Measurements from ENCODE around the gene LRIG1.
A peak's percentile ranks its signal among the peaks of the same experiment; 100 is the strongest.

LRIG1 gene

GRCh38 chr3:66476852-66477381 lies 23.9 kb downstream of the LRIG1 start:
- Mint-ChIP-seq H3K4me3 (no peak overlapping the region), H3K27ac (no peak overlapping the region), H3K27me3 (ENCODE audit: low read depth) (no peaks in the 10 kb centered on the region), H3K36me3 (ENCODE audit: low read depth) (peaks cover 21% of the 10 kb centered on the region), H3K9me3 (peaks cover 14% of the 10 kb centered on the region), H3K4me1 (ENCODE audit: low read depth) (peaks cover 54% of the 10 kb centered on the region)
- no peak for DNase-seq (ENCODE audit: low spot score)

DNA sequence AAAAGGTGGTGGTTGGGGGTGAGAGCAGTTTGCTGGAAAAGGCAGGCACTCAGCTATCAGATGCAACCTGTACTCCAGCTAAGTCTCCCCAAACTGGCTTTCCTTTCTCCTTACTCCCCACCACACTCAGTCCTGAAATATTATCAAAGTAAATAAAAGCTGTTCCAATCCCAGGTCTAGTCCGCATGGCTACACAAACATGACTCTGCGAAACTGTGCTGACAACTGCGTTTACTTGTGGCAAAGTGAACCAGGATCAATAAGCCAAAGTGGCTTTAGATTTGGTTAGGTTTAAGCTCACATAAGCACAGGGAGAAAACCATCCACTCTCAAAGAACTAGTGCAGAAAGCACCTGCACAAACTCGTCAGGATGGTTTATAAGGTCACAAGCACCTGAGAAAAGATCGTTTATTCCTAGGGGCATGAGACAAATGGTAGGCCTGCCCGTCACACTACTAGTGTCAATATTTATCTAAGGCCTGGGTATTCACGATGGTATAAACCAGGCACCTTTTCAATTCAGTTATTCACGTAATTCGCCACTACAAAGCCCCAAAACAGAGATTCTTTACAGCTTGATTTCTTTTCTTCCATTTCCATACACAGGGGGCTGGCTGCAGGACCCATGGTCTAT lies 25.3 kb downstream of the LRIG1 start:
- peaks cover 12% of the 10 kb centered on the region for H3K9me3 Mint-ChIP-seq
- DNase-seq (ENCODE audit: low spot score) = no peak
- no peaks in the 10 kb centered on the region for H3K27me3 Mint-ChIP-seq (ENCODE audit: low read depth)
- H3K4me1 Mint-ChIP-seq (ENCODE audit: low read depth) = peaks cover 46% of the 10 kb centered on the region
- peaks cover 20% of the 10 kb centered on the region for H3K36me3 Mint-ChIP-seq (ENCODE audit: low read depth)
- H3K27ac Mint-ChIP-seq = no peak overlapping the region
- H3K4me3 Mint-ChIP-seq = no peak overlapping the region

DNA sequence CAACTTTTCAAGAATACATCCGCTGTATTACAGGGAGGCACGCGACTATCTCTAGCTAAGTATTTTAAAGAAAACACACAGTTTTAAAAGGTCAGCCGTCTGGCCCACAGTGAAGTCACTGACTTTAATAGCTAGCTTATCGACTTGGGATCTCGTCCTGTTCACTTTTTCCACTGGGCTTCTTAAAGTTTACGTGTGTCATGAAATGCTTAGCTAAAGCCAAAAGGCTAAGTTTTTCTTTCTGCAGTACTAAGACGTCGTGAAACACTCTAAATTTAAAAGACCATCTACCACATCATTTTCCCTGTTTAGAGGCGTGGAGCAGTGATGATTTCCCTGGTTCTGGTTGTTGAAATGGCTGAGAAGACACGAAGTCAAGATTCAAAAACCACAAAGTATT lies 27.1 kb downstream of the LRIG1 start:
- DNase-seq (ENCODE audit: low spot score) = peak; percentile 71
- Mint-ChIP-seq H3K9me3 (no peaks in the 10 kb centered on the region), H3K27me3 (ENCODE audit: low read depth) (no peaks in the 10 kb centered on the region), H3K4me3 (peak overlapping the region; percentile 80), H3K4me1 (ENCODE audit: low read depth) (peaks cover 45% of the 10 kb centered on the region), H3K36me3 (ENCODE audit: low read depth) (peaks cover 13% of the 10 kb centered on the region), H3K27ac (peak overlapping the region; percentile 93)

GRCh38 chr3:66473181-66473580 lies 27.6 kb downstream of the LRIG1 start:
- Mint-ChIP-seq H3K27me3 (ENCODE audit: low read depth) (no peaks in the 10 kb centered on the region), H3K4me3 (peak overlapping the region; percentile 80), H3K9me3 (no peaks in the 10 kb centered on the region), H3K27ac (peak overlapping the region; percentile 93), H3K4me1 (ENCODE audit: low read depth) (peaks cover 46% of the 10 kb centered on the region), H3K36me3 (ENCODE audit: low read depth) (peaks cover 16% of the 10 kb centered on the region)
- DNase-seq (ENCODE audit: low spot score) = no peak

DNA sequence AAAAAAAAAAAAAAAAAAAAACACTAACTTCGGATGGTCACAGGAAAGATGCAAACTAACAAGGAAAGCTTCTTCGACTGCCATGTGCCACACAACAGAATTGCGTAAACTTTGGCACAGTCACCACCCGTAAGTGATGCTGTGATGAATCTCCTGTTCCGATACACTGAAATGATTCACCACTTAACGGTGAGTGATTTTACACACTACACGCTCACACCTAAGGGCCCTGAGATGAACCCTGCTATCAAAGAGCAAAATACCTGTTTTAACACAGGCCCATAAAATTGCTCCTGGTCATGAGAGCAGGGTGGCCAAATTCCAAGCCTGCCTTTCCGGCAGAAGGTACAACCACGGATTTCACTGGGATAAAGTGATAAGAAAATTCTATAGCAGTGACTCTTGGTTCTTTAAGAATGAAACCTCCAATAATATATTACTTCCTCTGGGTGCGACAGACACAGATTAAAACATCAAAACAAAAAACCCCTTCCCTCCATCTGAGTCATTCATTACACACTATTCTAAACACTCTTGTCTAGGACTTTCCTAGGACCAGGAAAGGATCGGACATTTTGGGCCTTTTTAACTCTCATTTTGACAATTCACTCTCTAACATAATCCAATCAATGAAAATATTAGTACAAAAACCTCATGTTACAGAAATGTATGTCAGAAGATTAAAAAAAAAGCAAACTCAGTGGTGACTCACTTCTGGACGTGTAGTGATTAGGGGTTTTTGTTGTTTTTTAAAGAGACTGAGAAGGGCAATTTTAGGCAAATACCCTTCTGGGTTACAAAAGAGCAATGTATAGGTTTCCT lies 28.3 kb downstream of the LRIG1 start:
- H3K36me3 Mint-ChIP-seq (ENCODE audit: low read depth) = peaks cover 15% of the 10 kb centered on the region
- peaks cover 52% of the 10 kb centered on the region for H3K4me1 Mint-ChIP-seq (ENCODE audit: low read depth)
- peak overlapping the region; percentile 93 for H3K27ac Mint-ChIP-seq
- peak; percentile 75 for DNase-seq (ENCODE audit: low spot score)
- no peaks in the 10 kb centered on the region for H3K27me3 Mint-ChIP-seq (ENCODE audit: low read depth)
- H3K4me3 Mint-ChIP-seq = peak overlapping the region; percentile 80
- H3K9me3 Mint-ChIP-seq = no peaks in the 10 kb centered on the region

GRCh38 chr3:66470956-66471686 lies 29.7 kb downstream of the LRIG1 start:
- Mint-ChIP-seq H3K27ac (peak overlapping the region; percentile 58), H3K36me3 (ENCODE audit: low read depth) (peaks cover 15% of the 10 kb centered on the region), H3K9me3 (no peaks in the 10 kb centered on the region), H3K4me1 (ENCODE audit: low read depth) (peaks cover 59% of the 10 kb centered on the region), H3K27me3 (ENCODE audit: low read depth) (peaks cover 2% of the 10 kb centered on the region), H3K4me3 (peak overlapping the region; percentile 26)
- no peak for DNase-seq (ENCODE audit: low spot score)

DNA sequence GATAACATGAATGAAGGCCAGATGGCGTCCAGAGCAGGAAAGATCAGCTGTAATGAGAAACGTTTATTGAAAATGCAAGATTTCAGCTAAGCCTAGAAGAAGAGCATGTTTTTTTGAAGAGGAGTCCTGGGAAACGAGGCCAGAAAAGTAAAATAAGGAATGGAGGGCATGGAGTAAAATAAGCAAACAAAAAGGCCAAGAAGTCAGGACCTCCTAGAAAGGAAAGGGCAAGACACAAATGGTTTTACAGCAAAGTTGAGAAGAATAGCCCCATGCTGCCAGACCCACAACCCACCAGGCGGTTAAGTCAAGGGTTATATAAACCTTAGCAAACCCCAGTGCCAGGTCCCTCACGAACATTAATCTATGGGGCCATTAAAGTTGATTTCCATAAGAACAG lies 30.5 kb downstream of the LRIG1 start:
- Mint-ChIP-seq H3K9me3 (no peaks in the 10 kb centered on the region), H3K4me1 (ENCODE audit: low read depth) (peaks cover 63% of the 10 kb centered on the region), H3K27ac (no peak overlapping the region), H3K4me3 (no peak overlapping the region), H3K36me3 (ENCODE audit: low read depth) (peaks cover 15% of the 10 kb centered on the region), H3K27me3 (ENCODE audit: low read depth) (peaks cover 2% of the 10 kb centered on the region)
- DNase-seq (ENCODE audit: low spot score) = no peak

DNA sequence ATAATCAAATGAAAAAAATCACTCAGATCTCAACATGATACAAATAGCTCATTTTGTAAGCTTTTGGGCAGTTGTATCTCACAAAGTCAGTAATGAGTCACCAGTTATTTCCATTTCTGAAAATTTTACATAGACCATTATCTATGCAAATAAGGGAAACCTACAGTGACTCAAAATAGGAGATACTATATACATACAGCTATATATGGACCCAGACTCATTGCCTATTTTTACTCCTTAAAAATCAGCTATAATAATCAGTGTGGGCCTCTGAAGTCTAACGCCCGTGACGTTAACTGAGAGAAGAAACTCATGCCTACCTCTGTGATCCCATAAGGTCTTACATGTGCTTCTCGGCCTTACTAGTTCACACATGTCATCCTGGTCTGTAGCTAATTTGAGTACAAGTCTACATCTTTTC lies 31.6 kb downstream of the LRIG1 start:
- Mint-ChIP-seq H3K4me1 (ENCODE audit: low read depth) (peaks cover 63% of the 10 kb centered on the region), H3K27me3 (ENCODE audit: low read depth) (peaks cover 2% of the 10 kb centered on the region), H3K36me3 (ENCODE audit: low read depth) (peaks cover 15% of the 10 kb centered on the region), H3K9me3 (no peaks in the 10 kb centered on the region), H3K27ac (peak overlapping the region; percentile 78), H3K4me3 (peak overlapping the region; percentile 63)
- DNase-seq (ENCODE audit: low spot score) = peak; percentile 58

DNA sequence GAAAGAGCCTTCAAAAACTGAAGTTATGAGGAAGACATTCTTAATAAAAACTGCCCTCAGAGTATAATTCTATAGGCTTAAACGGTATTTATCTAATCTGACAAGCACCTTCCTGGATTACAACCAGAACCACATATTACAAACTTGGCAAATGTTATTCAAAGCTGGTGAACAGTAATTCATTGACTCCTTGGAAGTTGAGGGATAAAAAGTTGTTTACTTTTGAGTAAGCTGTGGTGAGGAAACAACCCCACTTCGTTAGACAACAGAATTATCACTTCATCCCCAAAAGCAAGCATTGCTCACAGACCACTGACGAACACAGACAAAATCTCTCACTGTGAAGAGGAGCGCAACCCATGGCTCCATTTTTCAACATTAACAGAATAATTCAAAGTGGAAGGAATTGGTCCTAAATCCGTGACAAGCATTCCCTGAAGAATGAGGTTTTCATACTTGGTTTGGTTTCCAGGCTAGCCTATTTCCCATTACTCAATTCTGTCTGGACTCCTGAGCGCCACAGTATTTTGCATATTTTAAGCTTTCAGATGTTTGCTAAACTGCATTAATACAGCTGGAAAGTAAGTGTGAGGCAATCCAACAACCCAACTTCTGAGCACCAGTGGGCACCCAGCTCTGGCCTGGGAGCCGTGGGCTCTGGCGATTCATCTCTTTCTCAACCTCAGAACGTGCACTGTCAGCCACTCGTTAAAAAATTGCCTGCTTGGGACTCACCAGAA lies 32.7 kb downstream of the LRIG1 start:
- H3K27ac Mint-ChIP-seq = peak overlapping the region; percentile 14
- peaks cover 15% of the 10 kb centered on the region for H3K36me3 Mint-ChIP-seq (ENCODE audit: low read depth)
- peak overlapping the region; percentile 63 for H3K4me3 Mint-ChIP-seq
- peaks cover 2% of the 10 kb centered on the region for H3K27me3 Mint-ChIP-seq (ENCODE audit: low read depth)
- DNase-seq (ENCODE audit: low spot score) = no peak
- no peaks in the 10 kb centered on the region for H3K9me3 Mint-ChIP-seq
- peaks cover 57% of the 10 kb centered on the region for H3K4me1 Mint-ChIP-seq (ENCODE audit: low read depth)

- DNase-seq (ENCODE audit: low spot score) = no peak
- H3K9me3 Mint-ChIP-seq = no peaks in the 10 kb centered on the region
- peaks cover 54% of the 10 kb centered on the region for H3K4me1 Mint-ChIP-seq (ENCODE audit: low read depth)
- peaks cover 2% of the 10 kb centered on the region for H3K27me3 Mint-ChIP-seq (ENCODE audit: low read depth)
- peak overlapping the region; percentile 14 for H3K27ac Mint-ChIP-seq
- peaks cover 19% of the 10 kb centered on the region for H3K36me3 Mint-ChIP-seq (ENCODE audit: low read depth)
- H3K4me3 Mint-ChIP-seq = no peak overlapping the region
These were observed 34.1 kb downstream of the LRIG1 start for GRCh38 chr3:66466606-66467270.

- no peak for DNase-seq (ENCODE audit: low spot score)
- H3K27me3 Mint-ChIP-seq (ENCODE audit: low read depth) = peaks cover 2% of the 10 kb centered on the region
- no peaks in the 10 kb centered on the region for H3K9me3 Mint-ChIP-seq
- peaks cover 48% of the 10 kb centered on the region for H3K4me1 Mint-ChIP-seq (ENCODE audit: low read depth)
- no peak overlapping the region for H3K4me3 Mint-ChIP-seq
- peaks cover 25% of the 10 kb centered on the region for H3K36me3 Mint-ChIP-seq (ENCODE audit: low read depth)
- no peak overlapping the region for H3K27ac Mint-ChIP-seq
These were observed 35.2 kb downstream of the LRIG1 start for GRCh38 chr3:66465587-66465986.

- peaks cover 48% of the 10 kb centered on the region for H3K4me1 Mint-ChIP-seq (ENCODE audit: low read depth)
- DNase-seq (ENCODE audit: low spot score) = no peak
- peaks cover 27% of the 10 kb centered on the region for H3K36me3 Mint-ChIP-seq (ENCODE audit: low read depth)
These were observed 35.8 kb downstream of the LRIG1 start for GRCh38 chr3:66465034-66465433.

DNA sequence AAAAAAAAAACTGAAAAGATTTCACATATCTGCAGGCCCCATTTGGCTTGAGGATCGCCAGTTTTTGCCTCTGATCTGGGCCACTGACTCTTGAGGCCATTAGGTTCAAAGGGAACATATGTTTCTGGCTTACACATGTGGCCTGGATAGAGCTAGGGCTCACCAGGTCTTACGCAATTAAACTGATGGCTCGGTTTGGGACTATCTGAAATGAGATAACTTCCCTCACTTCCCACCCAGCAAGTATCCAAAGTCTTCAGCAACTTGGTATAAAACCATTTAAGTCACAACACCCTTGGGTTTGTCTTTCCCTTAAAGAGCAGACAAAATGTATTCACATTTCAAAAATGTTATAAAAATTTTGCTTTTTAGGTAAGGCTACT lies 36.3 kb downstream of the LRIG1 start:
- no peak overlapping the region for H3K27ac Mint-ChIP-seq
- no peaks in the 10 kb centered on the region for H3K9me3 Mint-ChIP-seq
- no peak for DNase-seq (ENCODE audit: low spot score)
- H3K36me3 Mint-ChIP-seq (ENCODE audit: low read depth) = peaks cover 29% of the 10 kb centered on the region
- peaks cover 2% of the 10 kb centered on the region for H3K27me3 Mint-ChIP-seq (ENCODE audit: low read depth)
- no peak overlapping the region for H3K4me3 Mint-ChIP-seq
- peaks cover 44% of the 10 kb centered on the region for H3K4me1 Mint-ChIP-seq (ENCODE audit: low read depth)

More at GRCh38 chr3:66465034-66465433, 35.8 kb downstream of the LRIG1 start:
- H3K27ac Mint-ChIP-seq = no peak overlapping the region
- peaks cover 2% of the 10 kb centered on the region for H3K27me3 Mint-ChIP-seq (ENCODE audit: low read depth)
- no peak overlapping the region for H3K4me3 Mint-ChIP-seq
- H3K9me3 Mint-ChIP-seq = no peaks in the 10 kb centered on the region

Measured in T-helper 2 cell treated with Interferon-gamma antibody and Interleukin-4, amounts not matched to agents 5 μg/mL and 100 μg/mL, for 36 hours (primary cell).